ENCODE results near the gene TPSD1. TPM values are rescaled to one million over a fixed set of nuclear protein-coding genes. Genes with fewer than 3 reads are reported as not detected.
A peak's percentile ranks its signal among the peaks of the same experiment; 100 is the strongest.

TPSD1 gene
- total and polyA plus RNA-seq, 9 of the 15 experiments (the other 6 are each of a cell fraction or from before 2014, with no cell fraction given), result not detected

DNA sequence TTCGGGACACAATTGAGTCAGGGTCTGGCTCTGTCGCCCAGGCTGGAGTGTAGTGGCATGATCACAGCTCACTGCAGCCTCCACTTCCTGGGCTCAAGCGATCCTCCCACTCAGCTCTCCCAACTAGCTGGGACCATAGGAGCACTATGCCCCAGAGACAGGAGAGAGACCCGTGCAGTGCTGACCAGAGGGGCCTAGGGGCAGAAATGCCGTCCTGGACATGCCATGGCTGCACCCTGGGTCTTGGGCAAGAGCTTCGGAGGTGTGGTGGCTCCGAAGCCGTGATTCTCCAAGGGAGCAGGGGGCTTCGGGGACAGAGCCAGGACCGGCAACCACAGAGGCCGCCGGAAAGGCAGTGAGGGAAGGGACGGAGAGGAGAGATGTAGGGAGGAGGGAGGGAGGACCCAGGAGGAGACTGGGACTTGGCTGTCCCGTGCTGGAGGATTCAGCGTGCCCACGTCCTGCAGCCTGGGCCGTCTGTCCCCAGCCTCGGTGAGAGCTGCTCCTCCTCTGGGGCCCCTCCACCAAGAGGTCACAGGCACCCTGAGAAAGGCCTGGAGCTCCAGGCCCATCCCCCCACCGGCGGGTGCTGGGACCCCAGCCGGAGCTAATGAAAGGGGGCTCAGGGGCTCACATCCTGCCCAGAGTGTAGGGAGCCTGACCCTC lies 21.9 kb downstream of the TPSD1 start:
- Histone ChIP-seq H3K4me2 (ENCODE audit: insufficient read depth, low read length) (no peak overlapping the region), H3K27me3 (ENCODE audit: control insufficient read depth in 2 of 2, insufficient read depth in 2 of 2, low read length in 2 of 2) (peaks cover 23 to 58% of the 10 kb centered on the region in 2 experiments; a peak in 4 of 5 replicates), H4K20me1 (replicated peaks; ENCODE audit: control insufficient read depth, insufficient read depth, low read length) (no peaks in the 10 kb centered on the region), H3K9me3 (replicated peaks; ENCODE audit: control insufficient read depth, insufficient read depth, low read depth, low read length) (no peaks in the 10 kb centered on the region), H3K27ac (ENCODE audit: extremely low read depth, low read depth, low read length) (no peak overlapping the region), H3K4me3 (no peak overlapping the region), H2AFZ (ENCODE audit: low read depth, low read length) (no peak overlapping the region), H3K4me1 (replicated peaks in 1 of 2; ENCODE audit: control insufficient read depth in 2 of 2, insufficient read depth in 2 of 2, low read length in 2 of 2) (peaks cover 0 to 55% of the 10 kb centered on the region in 2 experiments; a peak in 2 of 5 replicates), H3K9me1 (ENCODE audit: control insufficient read depth, insufficient read depth, low read length) (no peaks in the 10 kb centered on the region), H3K36me3 (ENCODE audit: control insufficient read depth, insufficient read depth, low read length) (no peaks in the 10 kb centered on the region), H3K9ac (ENCODE audit: insufficient read depth in 1 of 2, low read depth in 2 of 2, low read length in 2 of 2) (peak overlapping the region in 1 of 2 experiments; percentile 52; a peak in 1 of 4 replicates), H3K79me2 (ENCODE audit: control insufficient read depth, insufficient read depth, low read length) (no peaks in the 10 kb centered on the region)
- no peak for TF ChIP-seq FOXJ2 (tag; IDR thresholded peaks at IDR 0.05)
- TF ChIP-seq, protein P1, sequence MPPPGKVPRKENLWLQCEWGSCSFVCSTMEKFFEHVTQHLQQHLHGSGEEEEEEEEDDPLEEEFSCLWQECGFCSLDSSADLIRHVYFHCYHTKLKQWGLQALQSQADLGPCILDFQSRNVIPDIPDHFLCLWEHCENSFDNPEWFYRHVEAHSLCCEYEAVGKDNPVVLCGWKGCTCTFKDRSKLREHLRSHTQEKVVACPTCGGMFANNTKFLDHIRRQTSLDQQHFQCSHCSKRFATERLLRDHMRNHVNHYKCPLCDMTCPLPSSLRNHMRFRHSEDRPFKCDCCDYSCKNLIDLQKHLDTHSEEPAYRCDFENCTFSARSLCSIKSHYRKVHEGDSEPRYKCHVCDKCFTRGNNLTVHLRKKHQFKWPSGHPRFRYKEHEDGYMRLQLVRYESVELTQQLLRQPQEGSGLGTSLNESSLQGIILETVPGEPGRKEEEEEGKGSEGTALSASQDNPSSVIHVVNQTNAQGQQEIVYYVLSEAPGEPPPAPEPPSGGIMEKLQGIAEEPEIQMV (tag; conservative IDR thresholded peaks at IDR 0.05; ENCODE audit: low read depth), result peak; percentile 90
- peak; percentile 85 for TF ChIP-seq ZNF263 (CRISPR knock-in tag; IDR thresholded peaks at IDR 0.05; ENCODE audit: borderline replicate concordance)
- no peak for TF ChIP-seq TARDBP (IDR thresholded peaks at IDR 0.05)
- TF ChIP-seq, protein P2, sequence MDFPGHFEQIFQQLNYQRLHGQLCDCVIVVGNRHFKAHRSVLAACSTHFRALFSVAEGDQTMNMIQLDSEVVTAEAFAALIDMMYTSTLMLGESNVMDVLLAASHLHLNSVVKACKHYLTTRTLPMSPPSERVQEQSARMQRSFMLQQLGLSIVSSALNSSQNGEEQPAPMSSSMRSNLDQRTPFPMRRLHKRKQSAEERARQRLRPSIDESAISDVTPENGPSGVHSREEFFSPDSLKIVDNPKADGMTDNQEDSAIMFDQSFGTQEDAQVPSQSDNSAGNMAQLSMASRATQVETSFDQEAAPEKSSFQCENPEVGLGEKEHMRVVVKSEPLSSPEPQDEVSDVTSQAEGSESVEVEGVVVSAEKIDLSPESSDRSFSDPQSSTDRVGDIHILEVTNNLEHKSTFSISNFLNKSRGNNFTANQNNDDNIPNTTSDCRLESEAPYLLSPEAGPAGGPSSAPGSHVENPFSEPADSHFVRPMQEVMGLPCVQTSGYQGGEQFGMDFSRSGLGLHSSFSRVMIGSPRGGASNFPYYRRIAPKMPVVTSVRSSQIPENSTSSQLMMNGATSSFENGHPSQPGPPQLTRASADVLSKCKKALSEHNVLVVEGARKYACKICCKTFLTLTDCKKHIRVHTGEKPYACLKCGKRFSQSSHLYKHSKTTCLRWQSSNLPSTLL (IDR thresholded peaks at IDR 0.05), result peak; percentile 59; the same call in 1 of the 2 replicates
- peak; percentile 49; the same call in 1 of the 2 replicates for TF ChIP-seq CC2D1A (IDR thresholded peaks at IDR 0.05)
- intact Hi-C loops (cut with micrococcal nuclease) (no loop called here), in situ Hi-C loops (cut with MboI) (no loop called here)
- WGBS (ENCODE audit: insufficient coverage, low coverage, missing lambda C conversion rate), result 12% methylated on average over 17 of the region's 21 CpGs
- ChIA-PET CTCF (ENCODE audit: low intra/inter-chr PET ratio) (interaction anchor here (0.6 kb wide), 1 partner anchor 31 kb away, joined by 4 read pairs; no protein-coding TSS in a partner anchor), POLR2A (interaction anchor here (0.6 to 1.7 kb wide), 7 partner anchors 9 to 474 kb away, joined by 3 to 7 read pairs (median 4); no protein-coding TSS in a partner anchor)
- ATAC-seq (no peak), FAIRE-seq (no peak), DNase-seq (ENCODE audit: extremely low read depth in 1 of 4, low spot score in 3 of 4) (no peak)
- BruUV-seq (replicated peaks), result no TSS peak
